IPS-11a (cell line): ENCODE results near the gene MORN1.
"Not testable (repeated sequence)": the region's sequence is repeated elsewhere in the genome, so short reads cannot be mapped to it uniquely, and the experiment has no call there.

Experiments
- H3K4me3 ChIP-seq: one replicate; pipeline ENCODE4 v1.5.1; 2013; ENCODE audit warnings: low read depth, low read length, control low read depth

The MORN1 gene

DNA sequence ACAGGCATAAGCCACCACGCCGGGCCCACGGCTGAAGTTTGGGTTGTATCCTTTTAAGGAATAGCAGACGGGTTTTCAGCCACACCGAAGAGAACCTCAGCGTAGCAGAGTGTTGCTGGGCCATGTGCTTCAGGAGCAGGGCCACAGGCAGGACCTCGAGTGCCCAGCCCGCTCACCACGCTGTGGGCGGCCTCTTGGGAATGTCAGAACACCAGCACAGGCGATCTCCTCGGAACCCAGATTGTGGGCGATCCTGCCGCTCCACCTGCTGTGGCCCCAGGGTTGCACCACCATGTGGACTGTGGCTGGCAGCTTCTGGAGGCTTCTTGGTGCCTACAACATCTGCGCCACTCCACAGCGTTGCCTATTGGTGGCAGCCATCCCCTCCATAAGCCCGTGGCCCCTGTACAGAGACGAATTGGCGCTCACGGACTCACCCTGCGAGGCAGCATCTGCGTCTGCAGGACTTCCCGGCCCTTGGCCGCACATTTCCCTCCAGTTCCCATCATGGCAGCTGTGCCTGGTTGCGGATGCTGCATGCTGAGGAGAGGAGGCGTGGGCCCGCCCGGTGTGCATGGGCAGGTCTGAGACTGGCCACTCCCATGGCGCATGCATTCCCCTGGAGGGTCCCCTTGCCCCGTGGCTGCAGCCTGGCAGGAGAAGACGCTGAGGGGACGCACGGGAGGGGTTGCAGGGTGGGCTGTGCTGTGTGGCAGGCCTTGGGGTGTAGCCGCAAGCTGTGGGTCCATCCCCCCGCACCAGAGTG lies 93.9 kb downstream of the MORN1 start:
- no peak overlapping the region for H3K4me3 ChIP-seq

DNA sequence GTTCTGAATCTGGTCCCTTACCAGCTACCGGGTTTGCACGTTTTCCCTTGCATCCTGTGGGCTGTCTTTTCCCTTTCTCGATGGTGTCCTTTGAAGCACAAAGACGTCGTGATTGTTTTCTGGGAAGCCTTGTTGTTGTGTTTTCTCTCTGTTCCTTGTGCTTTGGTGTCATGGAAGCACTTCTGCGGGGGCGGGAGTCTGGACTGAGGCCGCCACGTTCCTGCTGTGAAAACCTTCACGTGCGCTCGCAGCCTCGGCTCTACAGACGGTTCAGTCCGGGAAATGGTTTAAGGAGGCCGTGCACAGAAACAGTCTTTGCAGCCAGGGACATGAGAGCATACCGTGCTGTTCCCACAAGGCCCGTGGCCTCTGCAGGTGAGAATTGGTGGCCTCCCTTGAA lies 94.7 kb downstream of the MORN1 start:
- H3K4me3 ChIP-seq, result no peak overlapping the region

DNA sequence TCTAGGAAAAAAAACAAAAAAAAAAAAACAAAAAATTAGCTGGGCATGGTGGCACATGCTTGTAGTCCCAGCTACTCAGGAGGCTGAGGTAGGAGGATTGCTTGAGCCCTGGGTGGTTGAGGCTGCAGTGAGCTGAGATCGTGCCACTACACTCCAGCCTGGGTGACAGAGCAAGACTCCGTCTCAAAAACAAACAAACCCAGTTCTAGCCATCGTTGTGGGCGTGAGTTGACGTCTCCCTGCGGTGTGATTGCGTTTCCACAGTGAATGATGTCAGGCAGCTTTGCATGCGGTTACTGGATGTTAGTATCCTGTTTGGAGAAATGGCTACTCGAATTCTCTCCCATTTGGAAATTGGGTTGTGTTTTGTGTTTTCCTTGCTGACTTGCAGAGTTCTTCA lies 95.1 kb downstream of the MORN1 start:
- not testable (repeated sequence) for H3K4me3 ChIP-seq

DNA sequence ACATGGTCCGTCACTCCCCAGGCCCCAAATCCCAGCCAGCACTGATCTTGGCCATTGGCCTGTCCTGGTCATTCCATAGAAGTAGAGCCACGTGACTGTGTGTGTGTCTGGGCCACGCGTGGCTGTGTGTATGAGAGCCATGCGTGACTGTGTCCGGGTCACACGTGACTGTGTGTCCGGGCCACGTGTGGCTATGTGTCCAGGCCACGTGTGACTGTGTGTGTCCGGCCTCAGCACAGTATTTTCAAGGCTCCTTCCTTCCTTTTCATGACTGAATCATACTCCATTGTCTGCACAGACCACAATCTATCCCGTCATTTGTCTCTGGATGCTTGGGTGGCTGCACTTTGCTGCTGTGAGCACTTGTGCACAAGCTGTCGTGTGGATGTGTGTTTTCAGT lies 95.8 kb downstream of the MORN1 start:
- H3K4me3 ChIP-seq, result no peak overlapping the region

DNA sequence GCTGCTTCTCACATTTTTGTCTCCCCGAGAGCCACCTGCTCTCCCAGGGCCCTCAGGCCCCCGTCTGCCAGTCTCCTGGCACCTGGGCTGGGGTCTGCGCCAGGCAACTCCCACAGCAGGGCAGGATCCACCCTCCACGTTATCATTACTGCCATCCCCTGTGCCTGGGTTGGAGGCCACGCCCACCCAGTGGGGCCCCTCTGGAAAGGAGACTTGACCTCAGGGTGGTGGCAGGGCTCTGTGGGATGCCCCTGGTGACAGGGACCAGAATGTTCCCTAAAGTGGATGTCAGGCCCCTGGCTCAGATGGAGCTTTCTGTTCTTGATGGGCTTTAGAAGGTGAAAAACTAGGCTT lies 96.7 kb downstream of the MORN1 start:
- H3K4me3 ChIP-seq, result no peak overlapping the region

DNA sequence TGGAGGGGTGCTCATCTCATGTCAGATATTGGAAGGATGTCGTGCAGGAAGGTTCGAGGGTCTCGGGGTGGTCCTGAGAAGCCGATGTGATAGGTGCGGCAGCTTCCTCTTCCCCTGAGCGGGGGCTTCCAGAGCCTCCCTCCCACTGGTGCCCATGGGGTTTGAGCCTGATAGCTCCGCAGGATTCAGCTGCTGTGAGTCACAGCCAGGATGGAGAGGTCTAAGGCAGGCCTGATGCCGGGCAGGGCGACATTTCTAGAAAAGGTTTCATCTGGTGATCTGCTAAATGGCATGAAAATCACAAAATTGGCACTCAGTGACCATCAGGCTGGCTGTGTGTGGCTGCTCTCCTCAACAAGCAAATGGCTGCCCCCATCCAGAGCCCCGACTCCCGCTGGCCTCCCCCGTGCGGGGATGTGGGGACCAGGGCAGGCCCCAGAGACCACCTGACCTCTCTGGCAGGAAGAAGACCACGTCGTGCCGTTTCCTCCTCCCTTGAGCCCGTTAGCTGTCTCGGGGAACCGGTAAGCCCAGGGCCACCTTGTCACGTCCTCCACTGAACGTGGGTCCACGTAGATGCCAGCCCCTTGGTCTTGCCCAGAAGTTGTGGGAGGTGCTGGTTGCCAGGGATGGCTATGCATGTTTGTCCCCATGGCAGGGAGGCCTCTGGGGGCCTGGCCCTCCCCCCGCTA lies 97.2 kb downstream of the MORN1 start:
- no peak overlapping the region for H3K4me3 ChIP-seq

DNA sequence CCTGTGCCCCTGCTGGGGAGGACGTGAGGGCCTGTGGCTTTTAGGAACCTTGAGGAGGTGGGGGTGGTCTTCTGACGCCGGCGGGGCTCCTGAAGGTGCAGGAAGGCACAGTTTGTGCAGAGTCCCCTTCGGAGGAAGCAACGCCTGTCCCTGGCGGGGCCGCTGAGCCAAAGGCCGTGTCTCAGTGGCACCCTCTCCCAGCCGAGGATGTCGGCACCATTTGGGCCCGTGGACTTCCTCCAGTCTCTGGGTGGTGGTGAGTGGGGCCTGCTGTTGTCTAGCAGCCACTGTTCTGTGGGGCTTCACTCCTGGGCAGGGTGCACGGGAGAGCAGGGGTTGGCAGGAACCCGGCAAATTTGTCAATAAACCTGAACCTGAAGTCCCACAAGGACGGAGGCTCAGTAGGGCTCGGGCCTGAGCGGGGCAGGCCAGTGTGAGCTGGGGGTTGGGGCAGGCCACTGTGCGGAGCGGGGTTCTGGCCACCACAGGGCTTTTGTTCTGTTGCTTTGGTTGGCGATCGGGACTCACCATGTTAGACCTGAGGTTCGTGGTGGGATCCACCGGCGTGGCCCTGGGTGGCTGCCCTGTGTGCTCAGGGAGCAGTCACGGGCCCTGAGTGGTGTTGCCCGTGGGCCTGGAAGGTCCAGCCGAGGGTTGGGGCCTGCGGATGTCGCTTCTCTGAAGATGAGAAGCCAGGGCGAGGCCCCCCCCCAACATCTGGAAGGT lies 98.5 kb downstream of the MORN1 start:
- H3K4me3 ChIP-seq, result no peak overlapping the region

DNA sequence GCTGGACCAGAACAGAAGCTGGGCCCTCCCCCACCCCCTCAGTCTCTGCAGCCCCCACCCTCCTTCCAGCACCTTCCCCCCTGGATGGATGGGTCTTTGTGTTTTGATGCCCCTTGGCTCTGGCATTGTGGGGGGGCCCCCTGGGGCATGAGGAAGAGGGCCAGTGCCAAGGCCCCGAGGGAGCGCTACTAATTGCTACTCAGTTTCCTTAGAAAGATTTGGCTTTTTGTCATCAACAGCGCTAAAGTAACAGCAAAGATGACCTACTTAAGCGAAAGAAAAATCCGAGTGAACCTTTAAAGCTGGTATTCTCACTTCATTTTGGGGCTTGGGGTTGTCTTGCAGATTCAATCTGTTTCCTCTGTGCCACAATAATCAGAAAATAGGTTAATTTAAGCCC lies 99.8 kb downstream of the MORN1 start:
- no peak overlapping the region for H3K4me3 ChIP-seq

DNA sequence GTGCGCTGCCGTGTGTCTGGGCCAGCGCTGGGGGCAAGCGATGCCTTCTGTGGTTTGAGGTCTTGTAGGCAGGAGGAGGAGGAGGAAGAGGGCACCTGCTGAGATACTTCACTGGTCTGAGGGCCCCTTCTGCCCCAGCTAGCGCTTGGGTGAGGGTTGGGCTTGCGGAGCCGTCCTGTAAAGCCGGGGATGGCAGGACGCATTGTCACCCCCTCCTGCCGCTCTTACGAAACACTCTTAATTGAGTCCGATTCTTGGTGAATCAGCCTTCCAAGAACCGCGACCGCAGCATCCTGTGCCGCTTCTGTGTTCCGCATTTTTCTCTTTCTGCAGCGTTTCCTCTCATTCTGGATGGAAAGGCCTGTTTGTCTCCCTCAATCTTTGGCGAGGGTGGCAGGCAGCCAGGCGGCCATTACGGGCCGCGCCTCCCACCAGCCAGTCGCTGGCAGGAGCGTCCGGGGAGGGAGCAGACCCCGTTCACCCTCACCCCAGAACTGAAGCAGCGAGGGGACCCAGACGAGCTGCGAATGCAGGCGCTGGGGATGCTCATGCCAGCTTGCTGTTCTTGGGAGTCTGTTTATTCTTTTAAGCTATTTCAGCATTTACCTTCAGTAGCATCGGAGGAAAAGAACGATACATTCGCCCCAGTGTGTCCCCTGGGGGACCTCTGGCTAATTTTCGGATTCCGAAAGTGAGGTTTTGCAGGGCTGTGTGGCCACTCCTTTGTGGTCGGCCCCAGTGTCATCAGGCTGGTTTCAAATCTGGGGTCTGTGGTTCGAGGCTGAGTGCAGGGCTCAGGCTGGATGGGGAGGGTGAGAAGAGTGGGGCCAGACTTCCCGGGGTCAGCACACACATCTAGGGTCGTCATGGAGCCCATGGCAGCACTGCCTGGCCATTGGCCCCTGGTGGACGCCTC lies 100.5 kb downstream of the MORN1 start:
- H3K4me3 ChIP-seq, result no peak overlapping the region

DNA sequence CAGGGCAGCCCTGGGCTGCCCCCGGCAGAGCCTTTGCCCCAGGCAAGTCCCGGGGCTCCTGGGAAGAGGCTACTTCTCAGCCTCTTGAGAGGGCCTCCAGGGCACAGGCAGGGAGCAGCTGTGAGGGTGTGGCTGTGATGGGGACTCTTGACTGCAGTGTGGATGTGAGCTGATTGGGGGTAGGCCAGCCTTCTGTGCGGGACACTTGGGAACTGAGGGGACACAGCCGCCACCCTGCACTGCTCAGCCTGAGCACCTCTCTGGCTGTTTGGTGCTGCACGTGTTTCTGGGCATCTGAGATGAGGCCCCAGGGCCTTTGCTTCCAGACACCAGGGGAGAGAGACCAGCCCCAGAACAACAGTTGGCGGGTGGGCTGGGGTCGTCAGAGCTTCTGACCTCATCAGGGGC lies 101.2 kb downstream of the MORN1 start:
- no peak overlapping the region for H3K4me3 ChIP-seq

DNA sequence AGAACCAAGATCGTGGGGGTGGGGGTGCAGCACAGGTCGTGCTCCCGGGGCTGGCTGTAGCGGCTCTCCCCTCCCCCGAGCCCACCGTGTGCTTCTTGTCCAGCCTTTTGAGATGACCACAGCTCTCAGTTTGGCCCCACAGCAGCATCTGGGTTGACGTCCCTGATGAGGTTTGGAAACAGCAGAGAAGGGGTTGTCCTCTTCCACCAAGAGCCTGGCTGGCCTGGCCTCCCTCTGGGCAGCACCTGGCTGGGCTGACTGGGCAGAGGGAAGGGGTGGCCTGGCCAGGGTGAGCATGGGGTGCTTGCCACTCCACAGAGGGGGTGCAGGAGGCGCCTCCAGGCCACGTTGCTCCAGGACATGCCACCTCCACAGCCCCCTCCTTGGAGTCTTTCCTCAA lies 101.7 kb downstream of the MORN1 start:
- H3K4me3 ChIP-seq, result no peak overlapping the region

DNA sequence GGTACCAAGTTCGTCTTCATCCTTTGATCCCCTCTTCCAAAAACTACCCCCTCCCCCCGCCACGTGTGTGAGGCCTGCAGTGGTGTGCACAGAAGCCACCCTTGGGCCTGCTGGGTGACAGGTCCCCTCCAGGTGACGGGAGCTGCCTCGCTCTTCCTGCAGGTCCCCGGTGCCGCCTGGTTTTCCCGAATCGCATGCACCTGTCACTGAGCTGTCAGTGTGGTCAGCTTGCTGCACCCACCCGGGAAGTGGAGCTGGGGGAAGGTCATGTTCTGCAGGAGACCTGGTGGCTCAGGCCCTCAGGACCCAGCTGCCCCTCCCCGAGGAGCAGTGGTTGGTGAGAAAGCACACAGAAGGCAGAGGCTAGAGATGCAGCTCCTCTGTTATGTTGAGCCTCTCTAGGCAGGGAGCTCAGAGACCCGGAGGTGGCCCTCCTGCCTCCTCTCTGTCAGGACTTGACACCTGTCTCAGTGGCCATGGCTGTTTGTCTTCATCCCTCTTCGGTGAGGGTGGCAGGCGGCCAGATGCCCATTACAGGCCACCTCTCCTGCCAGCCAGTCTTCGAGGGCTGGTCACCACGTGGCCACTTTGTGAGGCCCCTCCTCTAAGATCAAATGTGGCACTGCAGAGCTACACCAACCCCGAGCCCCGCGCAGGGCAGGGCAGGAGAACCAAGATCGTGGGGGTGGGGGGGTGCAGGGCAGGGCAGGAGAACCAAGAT lies 102.4 kb downstream of the MORN1 start:
- H3K4me3 ChIP-seq, result no peak overlapping the region

DNA sequence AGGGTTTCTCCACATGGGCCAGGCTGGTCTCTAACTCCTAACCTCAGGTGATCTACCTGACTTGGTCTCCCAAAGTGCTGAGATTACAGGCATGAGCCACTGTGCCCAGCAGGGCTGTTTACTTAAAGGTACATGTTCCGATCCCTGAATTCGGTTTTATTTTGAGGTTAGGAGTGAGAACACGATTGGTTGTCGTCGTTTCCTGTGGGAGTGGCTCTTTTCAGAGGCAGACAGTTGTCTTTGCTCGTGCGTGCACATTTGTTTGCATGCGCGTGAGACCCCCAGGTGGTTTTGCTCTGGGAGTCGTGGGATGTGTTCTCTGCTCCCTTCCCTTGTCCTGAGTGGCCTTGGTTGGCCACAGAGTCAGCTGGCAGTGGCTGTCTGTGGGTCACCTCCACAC lies 103.0 kb downstream of the MORN1 start:
- H3K4me3 ChIP-seq, result no peak overlapping the region

DNA sequence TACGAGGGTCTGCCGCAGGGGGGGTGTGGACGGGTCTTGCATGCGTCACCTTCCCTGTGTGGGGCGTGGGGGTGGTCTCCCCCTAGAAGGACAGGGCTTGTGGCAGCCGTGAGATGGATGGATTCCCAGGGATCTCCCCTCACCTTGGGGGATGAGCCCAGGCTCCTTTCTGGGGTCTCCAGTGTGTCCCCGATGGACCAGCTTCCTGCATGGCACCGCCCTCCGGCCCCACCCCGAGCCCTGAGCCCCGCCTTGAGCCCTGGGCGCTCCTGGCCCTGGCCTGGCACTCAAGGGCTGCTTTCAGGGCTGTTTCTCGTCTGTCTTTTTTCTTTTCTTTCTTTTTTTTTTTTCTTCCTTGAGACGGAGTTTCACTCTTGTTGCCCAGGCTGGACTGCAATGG lies 103.7 kb downstream of the MORN1 start:
- no peak overlapping the region for H3K4me3 ChIP-seq

DNA sequence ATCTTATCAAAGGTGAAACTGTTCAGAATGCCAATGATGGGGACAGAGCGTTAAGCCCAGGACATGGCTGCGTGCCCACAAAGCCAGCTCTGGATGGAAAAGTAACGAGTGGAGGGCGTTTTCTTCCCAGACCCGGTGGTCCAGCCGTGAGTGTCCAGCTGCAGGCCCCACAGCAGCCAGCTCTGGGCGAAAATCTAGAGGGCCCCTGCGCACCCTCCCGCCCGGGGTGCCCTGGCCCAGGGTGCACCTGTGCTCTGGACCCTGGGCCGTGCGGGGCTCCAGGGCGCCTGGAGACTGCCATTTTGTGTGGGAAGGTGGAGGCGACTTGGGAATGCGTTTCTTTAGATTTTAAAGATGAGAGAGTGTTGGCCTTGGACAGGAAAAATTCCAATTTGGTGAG lies 104.4 kb downstream of the MORN1 start:
- no peak overlapping the region for H3K4me3 ChIP-seq

DNA sequence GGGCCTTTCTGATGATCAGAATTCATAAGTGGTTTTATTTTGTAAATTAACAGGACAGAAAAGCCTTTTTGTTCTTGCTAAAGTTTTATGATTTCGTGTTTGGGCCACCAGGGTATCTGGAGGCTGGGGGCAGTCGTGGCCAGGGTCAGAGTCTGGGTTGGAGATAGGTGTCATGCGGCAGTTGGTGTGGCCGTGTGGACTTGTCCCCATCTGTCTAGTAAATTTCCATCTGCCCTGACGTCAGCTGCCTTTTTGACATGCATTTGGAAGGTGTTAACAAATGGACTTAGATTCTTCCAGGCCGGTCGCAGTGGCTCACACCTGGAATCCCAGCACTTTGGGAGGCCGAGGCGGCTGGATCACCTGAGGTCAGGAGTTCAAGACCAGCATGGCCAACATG lies 106.4 kb downstream of the MORN1 start:
- no peak overlapping the region for H3K4me3 ChIP-seq

DNA sequence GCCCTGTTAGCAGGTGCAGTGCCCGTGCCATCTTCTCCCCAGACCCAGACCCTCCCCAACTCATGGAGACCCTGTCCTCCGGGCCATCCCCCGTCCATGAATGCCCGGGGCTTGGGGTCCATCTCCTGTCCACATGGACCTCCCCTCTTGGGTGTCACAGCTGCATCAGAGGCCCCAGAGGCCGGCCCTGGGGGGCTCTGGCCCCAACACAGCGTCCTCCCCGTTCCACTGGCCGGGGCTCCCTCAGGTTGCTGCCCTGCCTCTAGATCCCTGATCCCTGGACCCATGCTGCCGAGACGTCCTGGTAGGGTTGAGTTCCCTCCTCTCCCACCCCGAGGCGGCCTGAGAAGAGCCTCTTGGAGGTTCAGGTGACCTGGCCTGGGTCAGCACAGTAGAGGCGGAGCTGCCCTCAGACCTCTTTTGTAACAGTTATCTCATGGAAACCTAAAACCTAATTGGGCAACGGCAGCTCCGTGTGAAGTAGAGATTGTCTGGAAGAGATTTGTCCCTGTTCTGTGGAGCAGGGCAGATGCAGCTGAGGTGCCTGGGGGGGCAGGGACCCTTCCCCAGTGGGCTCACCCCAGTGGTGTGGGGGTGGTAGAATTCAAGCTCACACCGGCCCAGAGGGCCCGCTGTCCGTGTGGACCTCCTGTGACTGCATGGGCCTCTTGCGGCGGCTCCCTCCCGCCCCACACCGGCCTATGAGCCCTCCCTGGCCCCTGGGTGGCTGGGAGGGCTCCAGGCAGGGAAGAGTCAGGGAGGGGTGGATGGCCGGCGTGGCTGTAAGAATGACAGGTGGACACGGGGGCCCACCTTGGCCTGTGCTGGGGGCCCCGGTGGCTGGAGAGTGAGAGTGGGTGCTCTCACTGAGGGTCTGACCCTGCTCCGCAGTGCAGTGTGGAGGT lies 107.1 kb downstream of the MORN1 start:
- no peak overlapping the region for H3K4me3 ChIP-seq

DNA sequence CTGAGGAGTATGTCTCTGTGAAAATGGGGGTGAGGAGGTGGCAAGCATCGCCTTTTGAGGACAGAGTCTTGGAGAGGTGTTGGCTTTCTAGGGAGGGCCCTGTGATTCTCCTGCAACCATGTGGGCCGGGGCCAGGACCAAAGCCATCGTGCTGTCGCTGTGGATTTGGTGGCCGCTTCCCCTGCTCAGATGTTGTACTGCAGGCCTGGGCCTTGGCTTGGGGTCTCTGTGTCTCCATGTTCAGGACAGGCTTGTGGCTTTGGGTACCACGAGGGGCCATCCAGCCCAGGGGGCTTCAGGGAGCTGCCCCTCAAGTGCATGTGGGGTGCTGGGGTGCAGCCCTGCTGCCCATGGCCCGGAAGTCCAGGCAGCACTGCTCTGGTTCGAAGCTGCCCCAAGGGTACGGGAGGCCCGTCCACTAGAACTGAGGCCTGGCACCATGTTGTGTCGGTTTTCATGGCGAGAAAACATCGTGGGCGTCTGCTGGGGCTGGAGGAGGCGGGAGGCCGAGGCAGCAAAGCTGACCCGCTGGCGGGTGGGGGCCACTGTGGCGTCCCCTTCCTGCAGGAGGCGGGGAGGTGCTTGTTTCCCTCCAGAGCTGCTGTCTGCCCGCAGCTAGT lies 107.9 kb downstream of the MORN1 start:
- H3K4me3 ChIP-seq, result no peak overlapping the region
